Brain microvascular endothelial cell (primary cell): Measurements from ENCODE around the gene CACFD1.

Experiments
- DNase-seq: peaks from one replicate; pipeline ENCODE4 v3.0.0-alpha.2; 2020
- H3K27ac ChIP-seq: fragments of 250-450 bp; sonication (Bioruptor Pico); 2 replicates; pipeline ENCODE4 v1.5.1; 2020; ENCODE audit warnings: mild to moderate bottlenecking, moderate library complexity
- H3K27me3 ChIP-seq: fragments of 250-450 bp; sonication (Bioruptor Pico); replicated peaks from 2 replicates; pipeline ENCODE4 v1.5.1; 2020; ENCODE audit warnings: mild to moderate bottlenecking
- H3K36me3 ChIP-seq: fragments of 250-450 bp; sonication (Bioruptor Pico); replicated peaks from 2 replicates; pipeline ENCODE4 v1.5.1; 2020; ENCODE audit warnings: mild to moderate bottlenecking
- H3K4me3 ChIP-seq: 2 replicates; pipeline ENCODE4 v1.5.1; 2011; ENCODE audit warnings: low read depth, mild to moderate bottlenecking, control low read depth, low read length, moderate library complexity
- in situ Hi-C: cut with HindIII; loops from 2 replicates; pipeline ENCODE4 v1.10.0; 2017; ENCODE audit warnings: low sequenced_read_pairs, low pct_ligation_motif_present
- TF ChIP-seq, protein P1 (sequence below): IDR thresholded peaks from 2 replicates; pipeline ENCODE4 v1.5.1; 2011; ENCODE audit warnings: low read depth, mild to moderate bottlenecking, moderate library complexity, low read length, control low read depth, inconsistent platforms; ENCODE audit errors: missing control alignments

CACFD1 gene

DNA sequence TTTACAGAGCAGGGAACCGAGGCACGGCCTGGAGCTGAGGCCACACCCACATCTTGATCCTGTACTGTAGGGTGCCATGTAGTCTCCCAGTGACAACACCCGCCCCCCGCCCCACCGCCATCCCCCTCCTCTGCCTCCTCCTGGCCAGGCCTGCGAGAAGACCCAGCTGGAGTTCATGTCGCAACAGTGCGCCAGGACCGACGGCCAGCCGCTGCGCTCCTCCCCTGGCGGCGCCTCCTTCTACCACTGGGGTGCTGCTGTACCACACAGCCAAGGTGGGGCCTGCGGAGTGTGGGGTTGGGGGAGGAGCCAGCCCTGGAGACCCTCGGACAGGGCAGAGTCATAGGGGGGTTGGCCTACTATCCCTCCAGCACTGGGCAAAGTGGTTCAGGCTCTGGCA, 23.1 kb upstream of the CACFD1 start:
- Histone ChIP-seq H3K27ac (no peak overlapping the region), H3K27me3 (no peaks in the 10 kb centered on the region), H3K4me3 (no peak overlapping the region), H3K36me3 (no peaks in the 10 kb centered on the region)
- TF ChIP-seq, protein P1, sequence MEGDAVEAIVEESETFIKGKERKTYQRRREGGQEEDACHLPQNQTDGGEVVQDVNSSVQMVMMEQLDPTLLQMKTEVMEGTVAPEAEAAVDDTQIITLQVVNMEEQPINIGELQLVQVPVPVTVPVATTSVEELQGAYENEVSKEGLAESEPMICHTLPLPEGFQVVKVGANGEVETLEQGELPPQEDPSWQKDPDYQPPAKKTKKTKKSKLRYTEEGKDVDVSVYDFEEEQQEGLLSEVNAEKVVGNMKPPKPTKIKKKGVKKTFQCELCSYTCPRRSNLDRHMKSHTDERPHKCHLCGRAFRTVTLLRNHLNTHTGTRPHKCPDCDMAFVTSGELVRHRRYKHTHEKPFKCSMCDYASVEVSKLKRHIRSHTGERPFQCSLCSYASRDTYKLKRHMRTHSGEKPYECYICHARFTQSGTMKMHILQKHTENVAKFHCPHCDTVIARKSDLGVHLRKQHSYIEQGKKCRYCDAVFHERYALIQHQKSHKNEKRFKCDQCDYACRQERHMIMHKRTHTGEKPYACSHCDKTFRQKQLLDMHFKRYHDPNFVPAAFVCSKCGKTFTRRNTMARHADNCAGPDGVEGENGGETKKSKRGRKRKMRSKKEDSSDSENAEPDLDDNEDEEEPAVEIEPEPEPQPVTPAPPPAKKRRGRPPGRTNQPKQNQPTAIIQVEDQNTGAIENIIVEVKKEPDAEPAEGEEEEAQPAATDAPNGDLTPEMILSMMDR: no peak
- no peak for DNase-seq
- in situ Hi-C loops: no loop called here

DNA sequence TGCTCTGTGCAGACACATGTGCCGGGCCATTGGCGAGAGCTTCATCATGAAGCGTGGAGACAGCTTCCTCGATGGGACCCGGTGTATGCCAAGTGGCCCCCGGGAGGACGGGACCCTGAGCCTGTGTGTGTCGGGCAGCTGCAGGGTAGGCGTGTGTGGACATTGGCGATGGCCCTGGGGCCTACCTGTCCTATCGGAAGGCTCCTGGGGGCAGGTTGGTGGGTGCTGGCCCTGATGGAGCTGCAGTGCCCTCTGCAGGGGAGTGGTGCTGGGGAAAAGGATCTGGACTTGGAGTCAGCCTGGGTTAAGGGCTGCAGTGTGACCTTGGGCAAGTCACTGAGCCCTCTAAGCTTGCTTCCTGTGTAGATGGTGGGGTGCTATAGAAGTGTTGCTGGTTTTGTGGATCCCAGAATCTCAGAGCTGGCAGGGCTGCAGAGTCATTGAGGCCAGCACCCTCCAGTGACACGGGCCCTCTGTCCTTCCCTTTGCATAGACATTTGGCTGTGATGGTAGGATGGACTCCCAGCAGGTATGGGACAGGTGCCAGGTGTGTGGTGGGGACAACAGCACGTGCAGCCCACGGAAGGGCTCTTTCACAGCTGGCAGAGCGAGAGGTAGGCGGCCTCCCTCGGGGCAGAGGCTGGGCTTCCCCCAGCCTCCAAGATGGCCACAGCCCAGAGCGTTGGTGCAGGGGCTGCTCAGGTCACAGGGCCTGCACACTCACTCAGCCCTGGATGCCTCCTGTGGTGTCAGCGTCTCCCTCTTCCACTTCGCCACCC, 21.8 kb upstream of the CACFD1 start:
- in situ Hi-C loops: no loop called here
- H3K27me3 ChIP-seq: no peaks in the 10 kb centered on the region
- no peak overlapping the region for H3K4me3 ChIP-seq
- TF ChIP-seq, protein P1: no peak
- no peaks in the 10 kb centered on the region for H3K36me3 ChIP-seq
- H3K27ac ChIP-seq: no peak overlapping the region
- no peak for DNase-seq

DNA sequence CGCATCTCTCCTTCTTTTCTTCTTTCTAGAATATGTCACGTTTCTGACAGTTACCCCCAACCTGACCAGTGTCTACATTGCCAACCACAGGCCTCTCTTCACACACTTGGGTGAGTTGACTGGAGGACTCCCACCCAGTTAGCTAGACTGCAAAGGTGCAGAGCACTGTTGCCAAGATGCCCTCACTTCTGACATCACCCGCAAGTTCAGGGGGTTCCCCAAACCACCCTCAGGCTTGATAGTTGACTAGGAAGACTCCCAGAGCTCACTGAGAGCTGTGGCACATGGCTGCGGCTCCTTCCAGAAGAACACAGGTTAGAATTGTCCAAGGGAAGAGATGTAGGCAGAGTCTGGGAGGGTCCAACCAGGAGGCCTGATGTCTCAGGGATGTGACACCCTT, 20.4 kb upstream of the CACFD1 start:
- in situ Hi-C loops: no loop called here
- TF ChIP-seq, protein P1: no peak
- Histone ChIP-seq H3K36me3 (no peaks in the 10 kb centered on the region), H3K4me3 (no peak overlapping the region), H3K27me3 (no peaks in the 10 kb centered on the region), H3K27ac (no peak overlapping the region)
- DNase-seq: no peak

DNA sequence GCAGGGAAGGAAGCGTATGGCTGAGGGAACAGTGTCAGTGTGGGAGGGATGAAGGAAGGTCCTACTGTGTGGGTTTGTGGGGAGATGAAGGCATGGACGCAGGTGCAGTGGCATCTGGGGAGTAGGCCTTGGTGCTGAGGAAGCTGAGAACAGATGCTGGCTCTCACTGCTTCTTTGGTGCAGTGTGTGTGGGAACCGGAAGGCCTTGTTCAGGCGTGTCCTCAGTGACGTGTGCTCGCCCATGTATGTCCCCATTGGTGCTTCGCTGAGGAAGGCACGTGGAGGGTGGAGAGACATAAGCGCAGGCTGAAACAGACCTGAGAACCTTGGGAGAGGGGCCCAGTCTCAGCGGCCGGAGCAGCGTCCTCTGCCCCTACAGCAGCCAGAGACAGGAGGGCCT, 18.9 kb upstream of the CACFD1 start:
- Histone ChIP-seq H3K4me3 (no peak overlapping the region), H3K27ac (no peak overlapping the region), H3K27me3 (peaks cover 7% of the 10 kb centered on the region), H3K36me3 (no peaks in the 10 kb centered on the region)
- in situ Hi-C loops: no loop called here
- TF ChIP-seq, protein P1: no peak
- DNase-seq: no peak

DNA sequence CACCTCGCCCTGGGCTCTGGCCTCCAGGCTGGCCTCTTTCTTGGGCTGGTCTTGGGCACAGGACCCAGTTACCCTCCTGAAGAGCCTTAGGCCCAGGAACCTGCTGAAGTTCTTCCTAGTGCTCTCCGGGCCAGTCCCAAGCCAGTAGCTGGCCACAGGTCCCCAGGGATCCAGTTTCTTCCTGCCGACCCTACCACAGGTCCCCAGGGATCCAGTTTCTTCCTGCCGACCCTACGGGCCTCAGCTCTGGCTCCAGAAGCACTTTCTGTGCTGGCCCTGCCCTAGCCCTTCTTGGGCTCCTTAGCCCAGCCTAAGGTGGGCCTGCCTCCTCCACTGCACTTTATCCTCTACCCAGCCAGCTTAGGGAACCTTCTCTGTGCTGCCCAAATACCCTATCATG, 18.2 kb upstream of the CACFD1 start:
- H3K27ac ChIP-seq: no peak overlapping the region

More for the DNA sequence above, 18.2 kb upstream of the CACFD1 start:
- TF ChIP-seq, protein P1: no peak
- in situ Hi-C loops: no loop called here
- Histone ChIP-seq H3K4me3 (no peak overlapping the region), H3K36me3 (no peaks in the 10 kb centered on the region), H3K27me3 (peaks cover 13% of the 10 kb centered on the region)
- DNase-seq: no peak
